Measurements from ENCODE around the gene ZNF460. TPM values are rescaled to one million over a fixed set of nuclear protein-coding genes. Genes with fewer than 3 reads are reported as not detected.

Gene ZNF460
- 65.4 and 65.9 TPM in 2 replicates for total RNA-seq (2021)
- long read RNA-seq, transcript ZNF460-202 (3 exons, 2,037 nt), result minor isoform, 5 of 17 reads
- long read RNA-seq, transcript ZNF460-201 (3 exons, 3,350 nt), result major isoform, 8 of 17 reads
- long read RNA-seq, partial matches to known transcripts, result 0 of 17 reads
- long read RNA-seq, other reads (novel, unspliced or antisense), result 4 of 17 reads

DNA sequence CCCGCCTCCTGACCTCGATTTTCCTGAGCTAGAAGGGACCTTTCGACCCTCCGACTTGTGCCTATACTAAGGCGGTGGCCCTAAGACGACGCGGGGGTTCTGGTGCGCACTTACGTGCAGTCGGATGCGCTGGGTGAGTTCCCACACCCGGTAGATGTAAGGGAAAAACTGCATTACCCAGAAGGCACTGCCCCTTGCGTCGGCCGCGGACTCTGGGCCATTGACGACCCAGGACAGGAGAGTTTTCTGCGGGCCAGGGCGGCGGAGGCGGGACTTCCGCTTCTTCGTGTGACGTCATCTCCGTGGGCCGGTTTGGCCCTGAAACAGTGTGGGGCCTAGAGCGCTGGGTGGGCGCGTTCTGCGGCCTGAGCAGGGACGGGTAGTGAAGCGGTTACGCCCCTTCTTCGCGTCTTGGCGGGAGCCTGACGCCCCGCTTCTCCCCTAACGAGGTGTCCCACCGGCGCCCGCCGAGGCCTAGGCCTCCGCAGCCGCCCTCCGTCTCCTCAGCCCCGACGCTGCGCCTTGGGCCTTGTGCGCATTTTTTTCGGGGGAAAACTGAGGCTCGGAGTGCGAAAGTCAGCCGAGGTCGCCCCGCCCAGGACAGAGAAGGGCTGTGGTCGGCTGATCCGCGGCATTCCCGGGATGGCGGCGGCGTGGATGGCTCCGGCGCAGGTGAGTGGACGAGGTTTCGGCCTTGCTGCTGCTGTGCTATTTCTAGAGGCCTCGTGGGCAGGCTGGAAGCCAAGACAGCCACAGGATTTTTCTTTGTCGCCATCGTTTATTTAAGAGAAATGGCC, at the start of gene ZNF460:
Gene ZNF460 (plus strand): TSS at position 321 of the 797 bp plus-strand sequence. CDS start 322 bp downstream, at position 643.
- peaks cover 3% of the 10 kb centered on the region for H3K79me1 ChIP-seq (ENCODE audit: insufficient read depth, low read depth, low read length, poor library complexity, severe bottlenecking)
- no peak within 1 kb of the TSS for H2AFZ ChIP-seq (ENCODE audit: low read length)
- no peak within 1 kb of the TSS for H2BK15ac ChIP-seq (ENCODE audit: low read depth, low read length)
- no peaks in the 10 kb centered on the region; the same call in 1 of the 2 replicates for H3K4me1 ChIP-seq (ENCODE audit: insufficient read depth, low read length)
- H3K18ac ChIP-seq (ENCODE audit: insufficient read length, low read depth, low read length), result peak within 1 kb of the TSS; percentile 94
- DNase-seq, result peak; percentile 97
- Mint-ChIP-seq H3K9me3 (peaks cover 2 to 3% of the 10 kb centered on the region in 2 experiments; a peak in 2 of 5 replicates), H3K27ac (peak within 1 kb of the TSS in 1 of 3 experiments; percentile 89; a peak in 4 of 7 replicates), H3K4me3 (no peak within 1 kb of the TSS), H3K36me3 (ENCODE audit: insufficient read depth in 1 of 3, low read depth in 3 of 3) (peaks cover 20 to 34% (median 23%) of the 10 kb centered on the region in 3 experiments), H3K4me1 (peaks cover 14 to 16% of the 10 kb centered on the region in 2 experiments), H3K27me3 (ENCODE audit: low read depth) (peaks cover 2% of the 10 kb centered on the region; the same call in 1 of the 2 replicates)
- H4K20me1 ChIP-seq (ENCODE audit: control insufficient read depth, insufficient read depth, insufficient read length), result no peaks in the 10 kb centered on the region
- peaks cover 4% of the 10 kb centered on the region for H3K23me2 ChIP-seq (ENCODE audit: insufficient read length, low read depth, low read length, poor library complexity, severe bottlenecking)
- H3K56ac ChIP-seq (ENCODE audit: insufficient read length, low read depth, low read length), result peak within 1 kb of the TSS; percentile 30
- peak within 1 kb of the TSS; percentile 97 for H3K14ac ChIP-seq (ENCODE audit: insufficient read depth, low read length)
- no peak within 1 kb of the TSS for H2AK5ac ChIP-seq (ENCODE audit: insufficient read length, low read length)
- peak within 1 kb of the TSS; percentile 68 for H4K5ac ChIP-seq (ENCODE audit: insufficient read length, low read depth, low read length)
- no peaks in the 10 kb centered on the region for H3K27me3 ChIP-seq (ENCODE audit: insufficient read depth, low read length)
- no peak within 1 kb of the TSS for H3K23ac ChIP-seq (ENCODE audit: insufficient read length, low read depth, low read length)
- H3T11ph ChIP-seq (ENCODE audit: low read length), result peak within 1 kb of the TSS; percentile 63
- H2BK12ac ChIP-seq (ENCODE audit: insufficient read length, low read depth, low read length), result no peak within 1 kb of the TSS
- peak within 1 kb of the TSS; percentile 86 for H3K27ac ChIP-seq (ENCODE audit: insufficient read length, low read depth, low read length)
- peak within 1 kb of the TSS; percentile 97 for H3K9ac ChIP-seq (ENCODE audit: extremely low read depth, insufficient read length, low read length)
- H2BK5ac ChIP-seq (ENCODE audit: insufficient read length, low read length), result peak within 1 kb of the TSS; percentile 79
- WGBS (ENCODE audit: extremely low coverage, insufficient read length, low lambda C conversion rate), result no CpG with 5 or more reads among the region's 71 CpGs
- H3K4me2 ChIP-seq (ENCODE audit: insufficient read depth, insufficient read length, low read length), result peak within 1 kb of the TSS; percentile 92
- H2BK120ac ChIP-seq (ENCODE audit: low read depth, low read length, poor library complexity, severe bottlenecking), result no peak within 1 kb of the TSS
- H3K79me2 ChIP-seq (ENCODE audit: insufficient read depth, low read length), result peaks cover 30% of the 10 kb centered on the region; the same call in 1 of the 2 replicates
- peak within 1 kb of the TSS; percentile 84; the same call in 1 of the 2 replicates for H3K4ac ChIP-seq (ENCODE audit: low read depth, low read length)
- no peaks in the 10 kb centered on the region for H3K9me3 ChIP-seq (ENCODE audit: control insufficient read depth, low read depth, low read length)
- TF ChIP-seq, protein P1, sequence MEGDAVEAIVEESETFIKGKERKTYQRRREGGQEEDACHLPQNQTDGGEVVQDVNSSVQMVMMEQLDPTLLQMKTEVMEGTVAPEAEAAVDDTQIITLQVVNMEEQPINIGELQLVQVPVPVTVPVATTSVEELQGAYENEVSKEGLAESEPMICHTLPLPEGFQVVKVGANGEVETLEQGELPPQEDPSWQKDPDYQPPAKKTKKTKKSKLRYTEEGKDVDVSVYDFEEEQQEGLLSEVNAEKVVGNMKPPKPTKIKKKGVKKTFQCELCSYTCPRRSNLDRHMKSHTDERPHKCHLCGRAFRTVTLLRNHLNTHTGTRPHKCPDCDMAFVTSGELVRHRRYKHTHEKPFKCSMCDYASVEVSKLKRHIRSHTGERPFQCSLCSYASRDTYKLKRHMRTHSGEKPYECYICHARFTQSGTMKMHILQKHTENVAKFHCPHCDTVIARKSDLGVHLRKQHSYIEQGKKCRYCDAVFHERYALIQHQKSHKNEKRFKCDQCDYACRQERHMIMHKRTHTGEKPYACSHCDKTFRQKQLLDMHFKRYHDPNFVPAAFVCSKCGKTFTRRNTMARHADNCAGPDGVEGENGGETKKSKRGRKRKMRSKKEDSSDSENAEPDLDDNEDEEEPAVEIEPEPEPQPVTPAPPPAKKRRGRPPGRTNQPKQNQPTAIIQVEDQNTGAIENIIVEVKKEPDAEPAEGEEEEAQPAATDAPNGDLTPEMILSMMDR (conservative IDR thresholded peaks at IDR 0.05), result no peak
- H4K8ac ChIP-seq (replicated peaks; ENCODE audit: insufficient read length, low read depth, low read length), result no peak within 1 kb of the TSS
- no peak within 1 kb of the TSS for H4K91ac ChIP-seq (ENCODE audit: insufficient read length, low read depth, low read length)
- H2BK20ac ChIP-seq (ENCODE audit: low read depth, low read length, poor library complexity, severe bottlenecking), result no peak within 1 kb of the TSS
